Stimulated activated CD4-positive, alpha-beta T cell treated with anti-CD3 and anti-CD28 coated beads, Interleukin-12 subunit alpha, Interleukin-12 subunit beta, amount 100 ng/mL, for 4 hours (primary cell): ENCODE measurements around the gene OR13A1.
"Not testable (repeated sequence)": the region's sequence is repeated elsewhere in the genome, so short reads cannot be mapped to it uniquely, and the experiment has no call there.

Experiments used
- DNase-seq: peaks from one replicate; pipeline ENCODE4 v3.0.0-alpha.2; 2020

Gene OR13A1, protein sequence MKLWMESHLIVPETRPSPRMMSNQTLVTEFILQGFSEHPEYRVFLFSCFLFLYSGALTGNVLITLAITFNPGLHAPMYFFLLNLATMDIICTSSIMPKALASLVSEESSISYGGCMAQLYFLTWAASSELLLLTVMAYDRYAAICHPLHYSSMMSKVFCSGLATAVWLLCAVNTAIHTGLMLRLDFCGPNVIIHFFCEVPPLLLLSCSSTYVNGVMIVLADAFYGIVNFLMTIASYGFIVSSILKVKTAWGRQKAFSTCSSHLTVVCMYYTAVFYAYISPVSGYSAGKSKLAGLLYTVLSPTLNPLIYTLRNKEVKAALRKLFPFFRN

DNA sequence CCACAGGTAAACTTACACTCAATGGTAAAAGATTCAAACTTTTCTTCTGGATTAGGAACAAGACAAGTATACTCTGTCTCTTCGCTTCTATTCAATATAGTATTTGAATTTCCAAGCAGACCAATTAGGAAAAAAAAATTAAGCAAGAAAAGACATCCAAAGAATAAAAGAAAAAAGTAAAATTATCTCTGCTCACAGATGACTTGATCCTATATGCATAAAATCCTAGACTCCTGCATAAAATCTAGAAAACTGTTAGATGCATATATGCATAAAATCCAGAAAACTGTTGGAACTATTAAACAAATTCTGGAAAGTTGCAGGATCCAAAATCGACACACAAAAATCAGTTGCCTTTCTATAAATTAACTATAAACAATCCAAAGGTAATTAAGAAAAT lies at the start of gene OR13A1:
TSS of gene OR13A1 (minus strand) at position 101 of the 400 bp plus-strand sequence. CDS start 11,186 bp downstream, outside the sequence.
- DNase-seq: no peak

DNA sequence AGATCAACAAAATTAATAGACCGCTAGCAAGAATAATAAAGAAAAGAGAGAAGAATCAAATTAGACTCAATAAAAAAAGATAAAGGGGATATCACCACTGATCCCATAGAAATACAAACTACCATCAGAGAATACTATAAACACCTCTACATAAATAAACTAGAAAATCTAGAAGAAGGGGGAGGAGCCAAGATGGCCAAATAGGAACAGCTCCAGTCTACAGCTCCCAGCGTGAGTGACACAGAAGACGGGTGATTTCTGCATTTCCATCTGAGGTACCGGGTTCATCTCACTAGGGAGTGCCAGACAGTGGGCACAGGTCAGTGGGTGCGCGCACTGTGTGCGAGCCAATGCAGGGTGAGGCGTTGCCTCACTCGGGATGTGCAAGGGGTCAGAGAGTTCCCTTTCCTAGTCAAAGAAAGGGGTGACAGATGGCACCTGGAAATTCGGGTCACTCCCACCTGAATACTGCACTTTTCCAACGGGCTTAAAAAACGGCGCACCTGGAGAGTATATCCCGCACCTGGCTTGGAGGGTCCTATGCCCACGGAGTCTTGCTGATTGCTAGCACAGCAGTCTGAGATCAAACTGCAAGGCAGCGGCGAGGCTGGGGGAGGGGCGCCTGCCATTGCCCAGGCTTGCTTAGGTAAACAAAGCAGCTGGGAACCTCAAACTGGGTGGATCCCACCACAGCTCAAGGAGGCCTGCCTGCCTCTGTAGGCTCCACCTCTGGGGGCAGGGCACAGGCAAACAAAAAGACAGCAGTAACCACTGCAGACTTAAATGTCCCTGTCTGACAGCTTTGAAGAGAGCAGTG lies 46.8 kb upstream of the OR13A1 start:
- not testable (repeated sequence) for DNase-seq

DNA sequence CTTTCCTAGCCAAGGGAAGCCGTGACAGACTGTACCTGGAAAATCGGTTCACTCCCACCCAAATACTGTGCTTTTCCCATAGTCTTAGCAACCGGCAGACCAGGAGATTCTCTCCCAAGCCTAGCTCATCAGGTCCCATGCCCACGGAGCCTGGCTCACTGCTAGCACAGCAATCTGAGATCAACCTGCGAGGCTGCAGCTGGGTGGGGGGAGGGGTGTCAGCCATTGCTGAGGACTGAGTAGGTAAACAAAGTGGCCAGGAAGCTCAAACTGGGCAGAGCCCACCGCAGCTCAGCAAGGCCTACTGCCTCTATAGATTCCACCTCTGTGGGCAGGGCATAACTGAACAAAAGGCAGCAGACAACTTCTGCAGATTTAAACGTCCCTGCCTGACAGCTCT lies 43.6 kb upstream of the OR13A1 start:
- not testable (repeated sequence) for DNase-seq

DNA sequence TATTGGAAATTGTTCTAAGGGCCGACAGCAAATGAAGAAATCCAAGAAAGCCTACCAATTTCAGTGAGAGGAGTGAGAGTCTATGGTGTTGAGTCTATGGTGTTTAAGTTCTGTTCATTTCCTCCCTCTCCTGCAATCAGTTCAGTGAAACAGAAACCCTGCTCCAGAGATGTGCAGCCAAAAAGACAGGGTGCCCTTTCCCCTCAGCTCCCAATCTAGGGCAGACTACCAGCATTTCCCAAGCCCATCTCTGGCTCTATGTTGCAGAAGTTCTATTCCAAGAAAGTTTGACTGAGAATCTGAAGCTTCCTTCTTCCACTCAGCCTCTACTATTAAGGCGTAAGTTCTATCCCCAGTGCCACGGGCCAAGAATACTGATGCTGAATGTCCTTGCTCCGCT lies 40.1 kb upstream of the OR13A1 start:
- DNase-seq: no peak

DNA sequence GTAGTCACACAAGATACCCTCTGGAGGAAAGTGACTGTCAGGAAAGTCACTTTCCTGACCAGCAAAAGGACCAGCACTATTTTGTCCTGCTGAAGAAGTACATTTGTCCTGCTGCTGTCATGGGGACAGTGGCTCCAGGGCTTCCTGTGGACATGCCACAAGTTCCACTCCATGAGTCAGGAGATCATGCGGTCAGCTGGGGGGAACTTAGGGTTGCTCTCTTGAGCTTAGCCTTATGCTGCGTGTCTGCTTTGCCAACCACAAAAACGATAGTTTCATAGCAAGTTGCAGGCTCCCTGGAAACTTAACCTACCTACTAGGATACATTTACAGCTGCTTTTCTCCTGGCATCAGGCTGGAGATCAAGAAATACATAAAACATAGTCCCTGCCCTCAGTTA lies 38.9 kb upstream of the OR13A1 start:
- DNase-seq: no peak

DNA sequence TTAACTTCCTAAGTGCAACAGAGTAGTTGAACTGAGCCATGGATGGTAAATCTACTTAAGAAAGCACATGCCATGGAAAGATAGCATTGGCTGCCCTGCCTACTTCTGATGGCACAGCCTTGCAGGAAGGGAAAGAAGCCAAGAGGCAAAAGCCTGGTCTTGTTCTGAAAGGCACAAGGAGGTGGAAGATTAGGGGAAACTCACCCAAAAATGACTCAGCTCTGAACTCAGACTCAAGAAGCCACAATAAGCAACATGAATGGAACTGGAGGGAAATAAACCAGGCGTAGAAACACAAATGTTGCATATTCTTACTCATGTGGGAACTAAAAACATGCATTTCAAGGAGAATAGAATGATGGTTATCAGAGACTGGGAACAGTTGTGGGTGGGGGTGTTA lies 37.8 kb upstream of the OR13A1 start:
- no peak for DNase-seq

DNA sequence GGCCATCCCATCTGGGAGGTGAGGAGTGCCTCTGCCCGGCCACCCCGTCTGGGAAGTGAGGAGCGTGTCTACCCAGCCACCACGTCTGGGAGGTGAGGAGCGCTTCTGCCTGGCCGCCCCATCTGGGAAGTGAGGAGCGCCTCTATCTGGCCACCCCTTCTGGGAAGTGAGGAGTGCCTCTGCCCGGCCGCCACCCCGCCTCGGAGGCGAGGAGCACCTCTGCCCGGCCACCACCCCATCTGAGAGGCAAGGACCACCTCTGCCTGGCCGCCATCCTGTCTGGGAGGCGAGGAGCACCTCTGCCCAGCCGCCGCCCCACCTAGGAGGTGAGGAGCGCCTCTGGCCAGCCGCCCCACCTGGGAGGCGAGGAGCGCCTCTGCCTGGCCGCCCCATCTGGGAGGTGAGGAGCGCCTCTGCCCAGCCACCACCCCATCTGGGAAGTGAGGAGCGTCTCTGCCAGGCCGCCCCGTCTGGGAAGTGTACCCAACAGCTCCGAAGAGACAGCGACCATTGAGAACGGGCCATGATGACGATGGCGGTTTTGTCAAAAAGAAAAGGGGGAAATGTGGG lies 32.9 kb upstream of the OR13A1 start:
- DNase-seq: not testable (repeated sequence)

DNA sequence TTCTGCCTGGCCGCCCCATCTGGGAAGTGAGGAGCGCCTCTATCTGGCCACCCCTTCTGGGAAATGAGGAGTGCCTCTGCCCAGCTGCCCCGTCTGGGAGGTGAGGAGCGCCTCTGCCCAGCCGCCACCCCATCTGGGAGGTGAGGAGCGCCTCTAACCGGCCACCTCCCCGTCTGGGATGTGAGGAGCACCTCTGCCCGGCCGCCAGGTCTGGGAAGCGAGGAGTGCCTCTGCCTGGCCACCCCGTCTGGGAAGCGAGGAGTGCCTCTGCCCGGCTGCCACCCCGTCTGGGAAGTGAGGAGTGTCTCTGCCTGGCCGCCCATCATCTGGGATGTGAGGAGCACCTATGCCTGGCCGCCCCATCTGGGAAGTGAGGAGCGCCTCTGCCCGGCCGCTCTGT lies 32.1 kb upstream of the OR13A1 start:
- not testable (repeated sequence) for DNase-seq

DNA sequence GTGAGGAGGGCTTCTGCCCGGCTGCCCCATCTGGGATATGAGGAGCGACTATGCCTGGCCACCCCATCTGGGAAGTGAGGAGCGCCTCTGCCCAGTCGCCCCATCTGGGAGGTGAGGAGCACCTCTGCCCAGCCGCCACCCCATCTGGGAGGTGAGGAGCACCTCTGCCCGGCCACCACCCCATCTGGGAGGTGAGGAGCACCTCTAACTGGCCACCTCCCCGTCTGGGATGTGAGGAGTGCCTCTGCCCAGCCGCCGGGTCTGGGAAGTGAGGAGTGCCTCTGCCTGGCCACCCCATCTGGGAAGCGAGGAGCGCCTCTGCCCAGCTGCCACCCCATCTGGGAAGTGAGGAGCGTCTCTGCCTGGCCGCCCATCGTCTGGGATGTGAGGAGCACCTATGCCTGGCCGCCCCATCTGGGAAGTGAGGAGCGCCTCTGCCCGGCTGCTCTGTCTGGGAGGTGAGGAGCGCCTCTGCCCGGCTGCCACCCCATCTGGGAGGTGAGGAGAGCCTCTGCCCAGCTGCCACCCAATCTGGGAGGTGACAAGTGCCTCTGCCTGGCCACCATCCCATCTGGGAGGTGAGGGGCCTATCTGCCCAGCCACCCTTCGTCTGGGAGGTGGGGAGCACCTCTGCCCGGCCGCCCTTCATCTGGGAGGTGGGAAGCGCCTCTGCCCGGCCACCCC lies 31.4 kb upstream of the OR13A1 start:
- not testable (repeated sequence) for DNase-seq

DNA sequence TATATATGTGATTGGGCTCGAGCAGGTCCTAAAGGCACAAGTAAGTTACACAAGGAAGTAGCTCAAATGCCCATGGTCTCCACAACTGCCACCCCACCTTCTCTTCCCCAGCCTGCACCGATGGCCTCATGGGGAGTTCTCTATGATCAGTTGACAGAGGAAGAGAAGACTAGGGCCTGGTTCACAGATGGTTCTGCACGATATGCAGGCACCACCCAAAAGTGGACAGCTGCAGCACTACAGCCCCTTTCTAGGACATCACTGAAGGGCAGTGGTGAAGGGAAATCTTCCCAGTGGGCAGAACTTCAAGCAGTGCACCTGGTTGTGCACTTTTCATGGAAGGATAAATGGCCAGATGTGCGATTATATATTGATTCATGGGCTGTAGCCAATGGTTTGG lies 25.0 kb upstream of the OR13A1 start:
- not testable (repeated sequence) for DNase-seq

DNA sequence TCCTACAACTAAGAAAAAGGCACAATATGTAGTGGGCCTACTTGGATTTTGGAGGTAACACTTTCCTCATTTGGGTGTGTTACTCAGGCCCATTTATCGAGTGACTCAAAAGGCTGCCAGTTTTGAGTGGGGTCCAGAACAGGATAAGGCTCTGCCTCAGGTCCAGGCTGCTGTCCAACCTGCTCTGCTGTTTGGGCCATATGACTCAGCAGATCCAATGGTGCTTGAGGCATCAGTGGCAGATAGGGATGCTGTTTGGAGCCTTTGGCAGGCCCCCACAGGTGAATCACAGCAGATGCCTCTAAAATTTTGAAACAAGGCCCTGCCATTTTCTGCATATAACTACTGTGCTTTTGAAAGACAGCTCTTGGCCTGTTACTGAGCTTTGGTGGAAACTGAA lies 24.5 kb upstream of the OR13A1 start:
- DNase-seq: no peak

DNA sequence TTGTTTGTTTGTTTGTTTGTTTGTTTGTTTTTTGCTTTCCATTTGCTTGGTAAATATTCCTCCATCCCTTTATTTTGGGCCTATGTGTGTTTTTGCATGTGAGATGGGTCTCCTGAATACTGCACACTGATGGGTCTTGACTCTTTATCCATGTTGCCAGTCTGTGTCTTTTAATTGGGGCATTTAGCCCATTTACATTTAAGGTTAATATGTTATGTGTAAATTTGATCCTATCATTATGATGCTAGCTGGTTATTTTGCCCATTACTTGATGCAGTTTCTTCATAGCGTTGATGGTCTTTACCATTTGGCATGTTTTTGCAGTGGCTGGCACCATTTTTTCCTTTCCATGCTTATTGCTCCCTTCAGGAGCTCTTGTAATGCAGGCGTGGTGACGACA lies 16.4 kb upstream of the OR13A1 start:
- not testable (repeated sequence) for DNase-seq

DNA sequence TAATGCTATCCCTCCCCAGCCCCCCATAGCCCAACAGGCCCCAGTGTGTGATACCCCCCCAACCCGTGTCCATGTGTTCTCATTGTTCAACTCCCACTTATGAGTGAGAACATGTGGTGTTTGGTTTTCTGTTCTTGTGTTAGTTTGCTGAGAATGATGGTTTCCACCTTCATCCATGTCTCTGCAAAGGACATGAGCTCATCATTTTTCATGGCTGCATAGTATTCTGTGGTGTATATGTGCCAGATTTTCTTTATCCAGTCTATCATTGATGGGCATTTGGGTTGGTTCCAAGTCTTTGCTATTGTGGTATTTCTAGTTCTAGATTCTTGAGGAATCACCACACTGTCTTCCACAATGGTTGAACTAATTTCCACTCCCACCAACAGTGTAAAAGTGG lies 11.5 kb upstream of the OR13A1 start:
- not testable (repeated sequence) for DNase-seq

DNA sequence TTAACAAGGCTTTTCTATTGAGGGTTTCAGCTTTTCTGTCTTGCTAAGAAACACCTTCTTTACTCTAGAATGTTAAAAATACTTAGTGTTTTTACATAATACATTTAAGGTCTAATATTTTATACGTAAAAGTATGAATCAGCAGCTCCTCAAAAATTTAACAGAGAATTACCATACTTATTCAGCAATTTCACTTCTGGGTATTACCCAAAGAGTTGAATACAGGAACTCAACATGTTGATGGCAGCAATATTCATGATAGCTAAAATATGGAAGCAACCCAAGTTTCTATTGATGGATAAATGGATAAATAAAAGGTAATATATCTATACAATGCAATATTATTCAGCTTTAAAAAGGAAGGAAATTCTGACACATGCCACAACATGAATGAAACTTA lies 9.7 kb upstream of the OR13A1 start:
- no peak for DNase-seq

DNA sequence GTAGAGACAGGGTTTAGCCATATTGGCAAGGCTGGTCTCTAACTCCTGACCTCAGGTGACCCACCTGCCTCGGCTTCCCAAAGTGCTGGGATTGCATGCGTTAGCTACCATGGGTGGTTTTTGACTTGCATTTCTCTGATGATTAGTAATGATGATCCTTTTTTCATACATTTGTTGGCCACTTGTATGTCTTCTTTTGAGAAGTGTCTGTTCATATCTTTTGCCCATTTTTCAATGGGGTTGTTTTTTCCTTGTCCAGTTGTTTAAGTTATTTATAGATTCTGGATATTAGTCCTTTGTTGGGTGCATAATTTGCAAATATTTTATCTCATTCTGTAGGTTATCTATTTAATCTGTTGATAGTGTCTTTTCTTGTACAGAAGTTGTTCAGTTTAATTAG lies 4.3 kb upstream of the OR13A1 start:
- no peak for DNase-seq

DNA sequence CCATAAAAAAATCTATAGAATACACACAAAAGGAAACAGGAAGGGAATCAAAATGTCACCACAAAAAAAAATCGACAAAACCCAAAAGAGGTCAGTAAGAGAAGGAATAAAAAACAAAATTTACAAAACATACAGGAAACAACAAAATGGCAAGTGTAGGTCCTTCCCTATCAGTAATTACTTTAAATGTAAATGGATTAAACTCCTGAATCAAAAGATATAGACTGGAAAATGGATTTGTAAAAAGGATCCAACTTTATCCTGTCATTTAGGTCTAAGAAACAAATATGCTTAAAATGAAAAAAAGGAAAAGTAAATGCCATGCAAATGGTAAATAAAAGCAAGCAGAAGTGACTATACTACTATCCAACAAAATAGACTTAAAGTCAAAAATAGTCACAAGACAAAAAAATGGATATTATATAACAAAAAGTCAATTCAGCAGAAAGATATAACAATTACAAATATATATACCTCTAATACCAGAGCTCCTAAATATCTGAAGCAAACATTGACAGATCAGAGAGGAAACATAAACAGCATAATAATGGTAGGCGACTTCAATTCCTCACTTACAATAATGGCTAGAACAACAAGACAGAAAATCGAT lies 2.0 kb downstream of the OR13A1 start:
- DNase-seq: no peak

DNA sequence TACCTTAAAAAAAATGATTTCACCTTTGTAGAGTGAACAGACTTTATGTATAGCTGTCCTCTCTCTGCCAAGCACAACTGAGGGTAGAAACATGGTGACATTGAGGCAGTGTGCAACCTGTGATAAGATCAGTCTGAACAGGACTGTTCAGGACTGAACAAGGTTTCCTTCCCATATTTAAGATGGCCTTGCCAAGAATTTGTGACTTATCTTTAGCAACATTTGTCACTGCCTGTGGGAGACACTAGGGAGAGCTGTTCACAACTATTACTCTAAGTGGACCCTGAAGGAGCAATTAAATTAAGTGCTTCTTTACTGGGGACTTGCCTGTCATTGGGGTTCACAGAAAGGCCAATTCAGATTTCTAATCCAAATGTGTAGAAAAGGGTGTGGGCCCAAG lies 6.7 kb downstream of the OR13A1 start:
- no peak for DNase-seq

DNA sequence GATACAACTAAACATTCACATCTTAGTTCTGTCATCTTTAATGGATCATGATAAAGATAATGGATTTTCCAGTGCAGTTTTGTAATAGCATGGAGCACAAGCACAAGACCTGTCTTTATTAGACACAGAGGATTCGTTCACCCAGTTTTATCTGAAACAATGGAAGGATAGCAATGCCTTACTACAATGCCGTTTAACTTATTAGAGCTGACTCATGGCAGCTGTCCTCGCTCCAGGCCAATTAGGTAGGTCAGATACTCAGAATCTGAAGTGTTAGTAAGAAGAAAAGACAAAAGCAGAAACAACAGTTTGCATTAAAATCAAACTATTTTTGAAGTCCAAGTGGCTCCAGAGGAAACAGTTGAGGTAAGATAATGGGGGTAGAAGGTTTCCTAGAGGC lies 12.8 kb downstream of the OR13A1 start:
- DNase-seq: no peak

DNA sequence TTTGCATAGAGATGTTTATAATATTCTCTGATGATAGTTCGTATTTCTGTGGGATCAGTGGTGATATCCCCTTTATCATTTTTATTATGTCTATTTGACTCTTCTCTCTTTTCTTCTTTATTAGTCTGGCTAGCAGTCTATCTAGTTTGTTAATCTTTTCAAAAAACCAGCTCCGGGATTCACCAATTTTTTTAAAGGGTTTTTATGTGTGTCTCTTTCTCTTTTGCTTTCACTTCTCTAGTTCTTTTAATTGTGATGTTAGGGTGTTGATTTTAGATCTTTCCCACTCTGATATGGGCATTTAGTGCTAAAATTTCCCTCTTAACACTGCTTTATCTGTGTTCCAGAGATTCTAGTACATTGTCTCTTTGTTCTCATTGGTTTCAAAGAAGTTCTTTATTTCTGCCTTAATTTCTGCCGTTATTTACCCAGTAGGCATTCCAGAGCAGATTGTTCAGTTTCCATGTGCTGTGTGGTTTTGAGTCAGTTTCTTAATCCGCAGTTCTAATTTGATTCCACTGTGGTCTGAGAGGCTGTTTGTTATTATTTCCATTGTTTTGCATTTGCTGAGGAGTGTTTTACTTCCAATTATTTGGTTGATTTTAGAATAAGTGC lies 17.0 kb downstream of the OR13A1 start:
- DNase-seq: not testable (repeated sequence)

DNA sequence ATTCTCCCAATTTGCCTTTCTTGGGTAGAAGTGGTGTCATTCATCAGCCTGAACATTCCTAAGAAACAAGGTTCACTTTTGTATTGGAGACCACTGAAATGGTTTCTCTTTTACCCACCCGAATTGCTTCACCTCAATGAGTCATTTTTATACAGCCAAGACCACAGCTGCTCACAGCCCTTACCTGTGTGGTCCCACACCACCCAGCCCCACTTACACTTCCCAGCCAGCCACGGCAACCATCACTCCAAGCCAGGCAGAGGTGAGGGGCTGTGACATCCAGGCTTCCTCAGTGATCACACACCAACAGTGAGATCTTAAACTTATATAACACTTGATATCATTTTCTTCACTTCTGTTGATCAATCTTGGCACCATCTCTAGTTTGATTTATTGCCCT lies 20.7 kb downstream of the OR13A1 start:
- DNase-seq: no peak

DNA sequence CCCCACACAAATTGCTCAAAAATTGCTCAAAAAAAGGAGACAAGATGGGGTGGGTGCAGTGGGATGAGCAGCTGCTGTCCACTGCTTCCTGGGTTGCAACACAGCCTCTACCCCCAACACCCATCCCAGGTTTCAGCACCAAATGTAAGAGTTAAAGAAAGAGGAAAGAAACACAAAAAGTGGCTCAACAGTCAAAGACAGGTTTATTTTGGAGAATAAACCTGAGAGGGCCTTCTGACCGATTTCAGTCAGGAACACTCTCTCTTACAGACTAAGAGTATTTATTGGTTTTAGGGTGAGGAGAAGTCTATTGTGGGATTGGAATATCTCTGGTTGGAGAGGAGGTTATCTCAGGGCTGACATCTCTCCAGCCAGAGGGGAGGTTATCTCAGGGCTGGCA lies 28.4 kb downstream of the OR13A1 start:
- no peak for DNase-seq

DNA sequence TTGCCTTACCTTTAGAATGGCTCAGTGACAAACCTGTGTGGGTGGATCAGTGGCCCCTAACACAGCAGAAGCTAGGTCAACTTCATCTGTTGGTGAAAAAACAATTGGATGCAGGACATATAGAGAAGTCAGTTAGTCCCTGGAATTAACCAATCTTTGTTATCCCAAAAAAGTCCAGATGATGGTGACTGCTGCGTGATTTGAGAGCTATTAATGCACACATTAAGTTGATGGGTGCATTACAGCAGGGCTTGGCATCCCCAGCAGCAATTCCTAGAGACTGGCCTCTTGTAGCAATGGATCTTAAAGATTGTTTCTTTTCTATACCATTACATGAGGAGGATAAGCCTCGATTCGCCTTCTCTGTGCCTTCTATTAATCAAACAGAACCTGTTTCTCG lies 33.3 kb downstream of the OR13A1 start:
- DNase-seq: no peak
